Measurements from ENCODE around the gene HSF2BP.
A peak's percentile ranks its signal among the peaks of the same experiment; 100 is the strongest.
"Not testable (repeated sequence)": the region's sequence is repeated elsewhere in the genome, so short reads cannot be mapped to it uniquely, and the experiment has no call there.

Gene HSF2BP

DNA sequence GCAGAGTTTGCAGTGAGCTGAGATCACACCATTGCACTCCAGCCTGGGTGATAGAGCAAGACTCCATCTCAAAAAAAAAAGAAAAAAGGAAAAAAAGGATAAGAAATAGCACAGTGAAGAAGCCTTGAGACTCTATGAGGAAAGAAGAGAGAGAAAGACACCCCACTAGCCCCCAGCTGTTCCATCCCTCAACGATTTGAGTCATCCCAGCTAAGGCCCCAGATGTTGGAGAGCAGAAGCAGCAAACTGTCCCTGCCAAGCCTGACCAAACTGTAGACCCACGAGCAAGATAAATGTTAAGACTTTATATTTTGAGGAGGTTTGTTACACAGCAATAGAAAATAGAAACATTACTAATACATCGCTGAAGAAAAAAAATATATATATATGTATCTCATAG, 42.4 kb downstream of the HSF2BP start:
- DNase-seq: not testable (repeated sequence)

DNA sequence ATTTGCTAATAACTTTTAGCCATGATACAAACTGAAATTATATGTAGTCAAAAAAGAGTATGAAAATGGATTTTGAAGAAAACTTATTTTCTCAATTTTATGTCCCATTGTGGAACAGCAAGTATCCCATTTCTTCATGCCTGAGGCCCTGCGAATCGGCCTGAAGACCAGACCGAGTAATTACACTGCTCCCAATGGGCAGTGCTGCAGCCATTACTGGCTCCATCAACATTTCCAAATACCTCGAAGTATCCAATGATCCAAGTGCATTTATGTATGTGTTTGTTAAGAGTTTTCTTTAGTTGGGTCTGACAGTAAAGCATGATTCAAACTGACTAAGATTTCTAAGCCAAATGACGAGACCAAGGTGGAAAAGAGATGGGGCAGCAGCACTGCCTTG, 44.4 kb downstream of the HSF2BP start:
- no peak for DNase-seq

DNA sequence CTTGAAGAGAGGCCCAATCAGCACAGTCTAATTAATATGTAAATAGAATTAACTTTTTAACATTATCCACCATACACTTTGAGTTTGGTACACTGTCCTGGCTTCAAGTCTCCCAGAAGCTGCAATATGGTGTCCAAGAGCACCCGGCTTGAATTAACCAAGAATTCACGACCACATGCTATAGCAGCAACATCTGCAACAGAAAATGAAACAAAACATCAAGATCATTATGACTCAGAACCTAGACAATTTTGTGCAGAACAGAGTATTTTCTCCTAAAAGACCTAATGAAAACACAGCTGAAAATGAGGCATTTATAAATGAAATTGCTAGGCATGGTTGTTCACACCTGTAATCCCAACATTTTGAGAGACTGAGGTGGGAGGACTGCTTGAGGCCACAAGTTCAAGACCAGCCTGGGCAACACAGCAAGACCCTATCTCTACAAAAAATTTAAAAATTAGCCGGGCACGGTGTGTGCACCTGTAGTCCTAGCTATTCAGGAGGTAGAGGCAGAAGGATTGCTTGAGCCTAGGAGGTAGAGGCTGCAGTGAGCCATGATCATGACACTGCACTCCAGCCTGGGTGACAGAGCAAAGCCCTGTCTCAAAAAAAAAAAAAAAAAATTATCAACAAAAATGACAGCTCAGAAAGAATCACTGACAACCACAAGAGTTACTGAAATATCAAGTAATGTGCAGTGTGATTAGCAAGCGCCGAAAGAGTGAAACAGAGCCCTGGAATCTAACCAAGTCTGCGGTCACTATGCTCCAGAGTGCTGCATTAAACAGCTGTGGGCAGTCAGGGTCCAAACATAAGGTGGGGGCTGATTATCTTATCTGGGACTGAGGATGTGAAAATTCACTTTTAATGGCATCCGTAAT, 45.3 kb downstream of the HSF2BP start:
- DNase-seq: no peak

DNA sequence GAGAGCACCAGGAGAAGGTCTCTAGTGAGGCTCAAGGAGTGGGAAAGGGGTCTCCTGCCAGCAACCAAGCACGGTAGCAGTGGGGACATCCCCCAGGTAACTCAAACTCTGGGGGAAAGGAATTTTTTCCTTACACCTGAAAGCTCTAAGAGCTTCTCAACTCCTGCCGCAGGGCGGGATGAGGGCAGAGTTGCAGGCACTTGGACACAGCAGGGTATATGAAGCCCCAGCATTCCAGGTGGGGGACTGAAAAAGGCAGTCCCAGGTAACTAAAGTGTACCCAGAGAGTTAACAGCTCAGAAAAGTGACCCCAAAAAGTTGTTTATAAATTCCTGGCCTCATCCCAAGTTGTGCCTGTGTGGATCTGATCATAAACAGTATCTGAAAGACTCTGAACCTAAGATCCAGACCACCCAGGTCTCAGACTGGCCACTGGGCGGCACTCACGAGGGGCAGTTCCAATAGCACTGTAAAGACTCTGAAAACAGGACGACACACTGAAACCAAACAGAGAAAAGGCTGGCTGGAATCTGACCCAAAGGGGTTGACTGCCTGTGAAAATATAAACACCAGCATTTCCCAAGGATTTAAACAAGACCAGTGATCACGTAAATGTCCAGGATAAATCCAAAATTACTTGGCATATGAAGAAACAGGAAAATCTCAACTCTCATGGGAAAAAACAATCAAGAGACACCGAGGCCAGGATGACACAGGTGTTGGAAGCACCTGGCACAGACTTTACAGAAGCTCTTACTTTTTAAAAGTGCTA, 47.5 kb downstream of the HSF2BP start:
- peak in 1 of 2 donors; percentile 29 for DNase-seq

DNA sequence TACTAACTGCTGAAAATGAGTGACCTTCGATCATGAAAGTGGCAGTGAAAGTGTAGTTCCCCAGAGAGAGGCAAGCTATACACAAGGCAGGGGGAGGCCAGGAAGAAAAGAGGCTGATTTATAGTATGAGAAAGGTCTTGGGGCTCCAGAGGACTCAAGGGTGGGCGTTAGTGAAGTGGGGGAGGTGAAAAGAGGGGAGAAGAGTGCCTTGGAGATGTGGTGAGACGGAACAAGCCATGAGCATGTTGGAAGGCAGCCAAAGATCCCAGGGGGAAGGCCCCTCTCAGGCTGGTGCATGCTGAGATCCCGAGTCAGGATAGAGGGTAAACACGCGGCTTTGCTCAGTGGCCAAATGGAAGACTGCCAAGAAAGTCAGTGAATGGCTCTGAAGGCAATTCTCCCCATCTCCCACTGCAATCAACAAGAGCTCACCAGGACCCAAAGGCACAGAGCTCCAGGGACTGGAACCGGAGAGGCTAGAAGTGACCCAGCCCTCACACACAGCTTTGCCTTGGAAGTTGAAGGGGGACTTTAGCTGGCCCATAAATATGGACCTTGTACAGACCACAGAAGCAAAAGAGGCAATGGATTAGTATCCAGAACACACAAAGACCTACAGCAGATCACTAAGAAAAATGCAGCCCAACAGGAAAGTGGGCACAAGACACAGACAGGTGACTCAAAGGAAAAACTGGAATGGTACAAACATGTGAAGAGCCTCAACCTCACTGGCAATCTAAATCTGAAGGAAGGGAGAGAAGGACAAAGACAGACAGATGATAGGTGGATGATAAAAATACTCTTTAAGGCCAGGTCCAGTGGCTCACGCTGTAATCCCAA, 49.6 kb downstream of the HSF2BP start:
- no peak for DNase-seq

DNA sequence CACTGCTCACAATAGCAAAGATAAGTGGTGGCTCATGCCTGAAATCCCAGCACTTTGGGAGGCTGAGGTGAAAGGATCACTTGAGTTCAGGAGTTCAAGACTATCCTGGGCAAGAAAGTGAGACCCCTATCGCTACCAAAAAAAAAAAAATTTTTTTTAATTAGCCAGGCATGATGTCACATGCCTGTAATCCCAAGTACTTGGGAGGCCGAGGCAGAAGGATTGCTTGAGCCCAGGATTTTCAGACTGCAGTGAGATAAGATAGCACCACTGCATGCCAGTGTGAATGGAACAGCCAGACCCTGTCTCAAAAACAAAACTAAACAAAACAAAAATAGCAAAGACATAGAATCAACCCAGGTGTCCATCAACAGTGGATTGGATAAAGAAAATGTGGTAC, 50.6 kb downstream of the HSF2BP start:
- DNase-seq: no peak

DNA sequence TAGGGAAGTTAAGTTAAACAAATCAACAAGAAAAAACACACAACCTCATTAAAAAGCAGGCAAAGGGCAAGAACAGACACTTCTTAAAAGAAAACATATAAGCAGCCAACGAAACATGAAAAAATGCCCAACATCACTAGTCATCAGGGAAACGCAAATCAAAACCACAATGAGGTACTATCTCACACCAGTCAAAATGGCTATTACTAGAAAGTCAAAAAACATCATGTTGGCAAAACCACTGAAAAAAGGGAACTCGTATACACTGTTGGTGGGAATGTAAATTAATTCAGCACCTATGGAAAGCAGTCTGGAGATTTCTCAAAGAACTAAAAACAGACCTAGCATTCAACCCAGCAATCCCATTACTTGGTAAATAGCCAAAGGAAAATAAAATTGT, 51.1 kb downstream of the HSF2BP start:
- no peak for DNase-seq

DNA sequence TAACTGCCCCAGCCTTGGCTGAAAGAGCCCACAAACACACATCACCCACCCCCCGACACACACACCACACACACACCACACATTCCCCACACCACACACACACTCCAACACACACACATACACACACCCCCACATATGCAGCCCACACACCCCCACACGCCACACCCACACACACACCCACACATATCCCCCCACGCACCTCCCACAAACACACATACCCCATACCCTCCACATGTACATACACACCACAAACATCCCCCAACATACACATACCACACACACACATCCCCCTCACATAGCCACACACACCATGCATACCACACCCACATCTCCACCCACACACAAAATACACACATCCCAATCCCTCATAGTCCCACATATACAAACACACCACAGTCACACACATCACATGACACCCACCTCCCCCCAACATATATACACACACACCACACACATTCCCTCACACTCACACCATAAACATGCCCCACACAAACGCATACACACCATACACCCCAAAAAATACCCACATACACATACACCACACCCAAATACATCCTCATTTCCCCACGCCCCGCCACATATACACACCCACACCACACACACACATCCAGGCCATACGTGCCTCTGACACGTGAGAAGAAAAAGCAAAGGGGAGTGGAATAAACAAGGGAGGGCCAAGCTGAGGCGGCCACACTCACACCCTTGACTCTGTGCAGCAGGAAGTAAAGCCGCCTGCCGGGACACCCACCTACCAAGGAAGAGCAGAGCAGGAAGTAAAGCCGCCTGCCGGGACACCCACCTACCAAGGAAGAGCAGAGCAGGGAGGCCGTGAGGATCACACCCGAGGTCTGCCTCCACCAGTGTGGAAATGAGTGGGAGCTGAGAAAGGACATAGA, 53.7 kb downstream of the HSF2BP start:
- DNase-seq: no peak

DNA sequence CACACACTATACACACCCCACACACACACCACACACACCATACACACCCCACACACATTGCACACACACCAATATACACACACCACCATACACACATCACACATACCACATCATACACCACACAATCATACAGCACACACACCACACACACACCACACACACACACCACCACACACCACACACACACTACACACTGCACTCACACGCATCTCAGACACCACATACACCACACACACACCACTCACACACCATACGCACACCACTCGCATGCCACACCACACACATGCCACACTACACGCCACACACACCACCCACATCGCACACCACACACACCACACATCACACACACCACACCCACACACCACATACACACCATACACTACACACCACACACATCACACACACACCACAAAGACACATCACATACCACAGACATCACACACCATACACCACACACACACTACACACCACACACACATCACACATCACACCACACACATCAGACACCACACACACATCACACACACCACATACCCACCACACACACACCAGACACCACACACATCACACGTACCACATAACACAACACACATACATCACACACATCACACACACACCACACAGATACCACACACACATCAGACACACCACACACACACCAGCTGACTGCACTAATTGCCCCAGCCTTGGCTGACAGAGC, 54.6 kb downstream of the HSF2BP start:
- no peak for DNase-seq

DNA sequence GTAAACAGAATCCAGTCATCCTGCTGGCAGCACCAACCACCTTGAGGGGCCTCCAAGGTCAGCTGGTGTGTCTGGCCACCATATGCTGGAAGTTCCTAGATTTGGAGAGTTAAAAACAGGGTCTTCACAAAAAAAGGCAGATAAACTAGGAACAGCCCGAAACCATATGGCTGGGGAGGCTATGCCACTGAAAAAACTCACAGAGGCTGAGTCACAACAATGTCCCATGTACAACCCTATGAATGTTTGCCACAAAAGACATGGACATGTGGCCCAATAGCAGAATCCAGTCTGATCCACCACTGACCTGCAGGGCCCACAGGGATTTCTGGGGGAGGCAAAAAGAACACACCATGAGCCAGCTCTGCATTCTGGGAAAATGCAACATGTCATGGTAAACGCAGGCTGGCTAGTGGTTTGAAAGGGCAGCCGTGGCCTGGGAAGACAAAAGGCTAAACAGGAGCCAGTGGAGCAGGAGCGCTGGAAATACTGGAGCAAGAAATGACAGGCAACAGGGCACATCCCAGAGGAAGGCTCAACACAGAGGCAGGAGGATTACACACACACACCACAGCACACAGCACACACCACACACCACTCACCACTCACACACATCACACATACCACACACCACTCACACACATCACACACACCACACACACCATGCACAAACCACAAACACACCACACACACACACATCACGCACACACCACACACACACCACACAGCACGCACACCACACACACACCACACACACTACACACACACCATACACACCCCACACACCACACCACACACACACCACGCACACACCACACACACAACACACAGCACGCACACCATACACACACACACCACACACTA, 55.4 kb downstream of the HSF2BP start:
- no peak for DNase-seq

DNA sequence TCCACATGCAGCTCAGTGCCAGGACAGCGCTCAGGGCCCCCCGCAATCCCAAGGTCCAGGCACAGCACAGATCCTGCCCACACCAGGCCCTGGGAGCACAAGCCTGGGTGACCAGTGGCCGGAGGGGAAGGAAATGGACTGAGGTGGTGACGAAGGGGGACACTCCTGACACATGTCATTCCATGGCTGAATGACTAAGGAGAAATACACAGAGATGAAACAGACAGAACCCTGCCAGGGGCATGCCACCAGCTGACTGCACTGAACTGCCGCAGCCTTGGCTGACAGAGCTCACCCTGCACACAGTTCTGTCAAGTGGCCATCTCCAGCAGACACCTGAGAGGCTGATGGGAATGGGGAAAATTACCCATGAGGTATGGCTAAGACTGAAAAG, 56.1 kb downstream of the HSF2BP start:
- DNase-seq: peak in 1 of 2 donors; percentile 15

DNA sequence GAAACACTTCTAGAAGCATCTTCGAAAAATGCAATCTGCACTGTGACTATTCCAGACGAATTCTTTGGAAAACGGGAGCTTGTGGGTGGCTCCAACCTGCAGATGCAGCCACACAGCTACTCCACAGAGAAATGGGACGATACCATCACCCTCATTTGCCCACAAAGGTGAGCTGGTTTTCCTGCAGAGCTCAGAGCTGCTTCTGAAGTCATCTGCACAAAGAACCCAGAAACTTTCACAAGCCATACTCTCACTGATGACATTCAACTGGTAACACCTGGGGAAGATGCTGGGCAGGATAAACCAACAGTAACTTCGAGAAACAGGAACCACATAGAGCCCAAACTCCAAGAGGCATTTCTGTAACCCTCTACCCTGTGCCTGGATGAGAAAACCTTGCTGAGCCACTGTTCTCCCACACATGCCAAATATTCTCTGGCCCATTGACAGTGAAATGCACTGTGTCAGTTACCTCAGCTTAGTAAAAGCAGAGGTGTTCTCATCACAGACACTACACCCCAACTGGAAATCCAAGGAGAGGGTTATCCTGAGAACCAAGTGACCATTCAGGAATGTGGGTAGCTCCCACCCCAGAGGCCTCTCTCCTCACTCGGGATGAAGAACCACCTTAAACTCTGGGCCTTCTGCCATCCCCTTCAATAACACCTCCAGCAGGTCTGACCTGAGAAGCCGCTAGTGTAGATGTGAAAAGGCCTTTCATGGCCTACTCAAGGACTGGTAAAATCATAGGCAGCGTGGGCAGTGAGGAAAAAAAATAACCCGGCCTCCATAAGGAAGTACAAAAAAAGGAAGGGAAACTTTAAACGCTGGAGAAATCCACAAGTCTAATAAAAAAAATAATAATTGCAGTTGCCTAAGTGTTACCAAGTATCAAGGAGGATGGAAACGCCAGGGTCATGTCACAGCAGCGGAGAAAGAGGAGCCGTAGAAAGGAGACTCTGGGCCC, 56.7 kb downstream of the HSF2BP start:
- no peak for DNase-seq

DNA sequence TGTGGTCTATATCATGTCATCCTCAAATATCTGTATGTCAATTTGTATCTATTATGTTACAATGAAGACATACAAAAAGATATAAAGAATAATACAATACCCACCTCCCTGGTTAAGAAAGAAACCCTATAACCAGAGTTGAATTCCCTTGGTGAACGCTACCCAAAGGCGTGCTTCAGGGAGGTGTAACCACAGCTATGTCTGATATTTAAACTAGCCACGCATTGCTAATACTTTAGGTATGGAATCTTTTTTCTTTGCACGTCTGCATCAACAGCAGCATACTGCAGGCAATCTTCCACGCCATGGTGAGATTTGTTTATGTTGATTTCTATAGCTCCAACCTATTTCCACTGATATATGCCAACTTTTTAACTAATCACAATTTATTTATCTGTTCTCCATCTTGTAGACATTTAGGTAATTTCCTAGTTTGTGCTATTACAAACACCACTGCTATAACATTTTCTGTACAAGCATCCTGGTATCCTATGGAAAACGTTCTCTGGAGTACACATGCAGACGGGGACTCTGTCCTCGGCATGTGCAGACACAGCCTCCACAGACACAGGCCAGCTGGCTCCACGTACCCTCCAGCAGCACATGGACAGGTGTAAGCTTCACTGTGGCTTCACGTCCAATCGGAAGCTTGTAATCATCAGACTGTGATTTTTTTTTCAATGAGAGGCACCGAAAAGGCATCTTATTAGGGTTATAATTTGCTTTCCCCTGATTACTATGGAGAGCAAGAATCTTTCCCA, 58.5 kb downstream of the HSF2BP start:
- no peak for DNase-seq

DNA sequence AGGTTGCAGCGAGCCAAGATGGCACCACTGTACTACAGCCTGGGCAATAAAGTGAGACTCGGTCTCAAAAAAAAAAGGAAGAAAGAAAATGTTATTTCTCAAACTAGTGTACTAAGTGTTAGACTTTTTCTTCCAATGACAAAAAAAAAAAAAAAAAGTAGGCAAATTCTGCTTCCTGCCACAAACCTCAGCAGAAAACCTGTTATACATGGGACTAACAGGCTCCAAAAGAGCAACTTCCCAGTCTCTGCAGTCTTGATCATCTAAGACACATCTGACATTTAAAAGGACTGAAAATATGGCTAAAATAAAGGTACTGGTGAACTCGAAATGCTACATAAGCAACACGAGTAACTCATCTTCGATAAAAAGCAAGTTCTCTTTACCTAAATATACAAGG, 59.6 kb downstream of the HSF2BP start:
- DNase-seq: no peak

DNA sequence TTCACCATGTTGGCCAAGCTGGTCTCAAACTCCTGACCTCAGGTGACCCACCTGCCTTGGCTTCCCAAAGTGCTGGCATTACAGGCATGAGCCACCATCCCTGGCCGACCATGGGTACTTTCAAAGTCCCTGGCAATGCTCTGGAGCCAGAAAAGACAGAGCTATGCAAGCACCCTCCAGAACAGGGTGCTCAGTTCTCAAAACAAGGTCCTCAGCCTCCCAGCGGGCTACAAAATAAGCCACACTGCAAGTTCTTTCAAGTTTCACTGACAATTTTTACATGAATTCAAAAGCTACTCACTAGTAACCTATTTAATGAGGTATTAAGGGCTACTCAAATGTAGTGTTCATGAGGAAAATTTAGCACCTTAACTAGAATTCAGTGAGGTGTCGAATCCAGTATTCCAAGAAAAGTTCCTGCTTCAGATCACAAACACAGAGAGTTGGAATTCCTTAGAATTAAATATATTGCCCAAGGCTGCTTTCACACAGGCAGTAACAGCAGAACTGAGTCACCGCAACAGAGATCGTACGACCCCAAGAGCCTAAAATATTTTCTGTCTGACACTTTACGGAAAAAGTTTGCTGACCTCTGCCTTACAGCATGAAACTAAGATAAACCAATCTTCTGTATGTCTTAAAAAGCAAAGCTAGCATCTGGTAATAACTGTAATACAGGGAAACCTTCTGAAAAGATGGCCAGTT, 60.7 kb downstream of the HSF2BP start:
- no peak for DNase-seq

DNA sequence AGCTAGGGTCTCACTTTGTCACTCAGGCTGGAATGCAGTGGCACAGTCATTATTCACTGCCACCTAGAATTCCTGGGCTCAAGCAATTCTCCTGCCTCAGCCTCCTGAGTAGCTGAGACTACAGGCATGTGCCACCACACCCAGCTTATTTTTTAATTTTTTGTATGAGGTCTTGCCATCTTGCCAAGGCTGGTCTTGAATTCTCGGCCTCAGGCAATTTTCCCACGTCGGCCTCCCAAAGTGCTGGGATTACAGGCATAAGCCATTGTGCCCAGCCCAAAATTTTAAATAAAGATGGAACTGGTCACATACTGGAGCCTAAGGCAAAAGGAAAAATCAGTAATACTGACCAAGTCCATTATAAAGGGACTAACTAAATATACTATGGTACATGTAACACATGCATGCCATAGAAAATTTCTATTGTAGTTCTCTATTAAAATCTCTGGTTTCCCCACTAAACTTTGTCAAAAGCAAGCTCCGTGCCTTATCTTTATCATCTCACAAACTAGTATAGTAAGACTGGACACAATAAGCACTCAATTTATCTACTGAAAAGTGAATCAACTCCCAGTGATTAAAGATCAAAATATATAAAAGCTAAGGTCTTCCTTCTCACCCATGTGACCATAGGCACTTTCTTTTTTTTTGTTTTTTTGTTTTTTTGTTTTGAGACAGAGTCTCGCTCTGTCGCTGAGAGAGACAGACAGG, 61.6 kb downstream of the HSF2BP start:
- no peak for DNase-seq

DNA sequence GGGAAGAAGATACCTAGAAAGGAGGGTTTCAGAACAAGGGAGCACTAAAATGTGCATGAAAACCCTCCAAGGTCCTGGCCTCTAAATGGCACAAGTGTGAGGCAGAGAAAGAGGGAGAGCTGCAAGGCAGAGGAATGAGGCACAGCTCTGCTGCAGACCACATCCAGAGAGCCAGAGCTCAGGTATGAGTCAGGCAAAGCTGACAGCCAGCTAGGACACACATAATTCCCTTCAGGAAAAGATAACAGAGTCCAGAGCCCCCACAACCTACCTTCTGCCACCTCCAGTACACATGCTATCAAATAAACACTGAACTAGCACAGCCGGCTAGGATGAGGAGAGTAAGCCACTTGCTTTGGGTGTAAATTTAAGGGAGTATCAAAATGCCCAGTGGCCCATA, 62.2 kb downstream of the HSF2BP start:
- DNase-seq: no peak
